ENCODE results near the gene INTS3.

- TF ChIP-seq CTCF (conservative IDR thresholded peaks at IDR 0.05): no peak
- no peak for TF ChIP-seq ZFX (IDR thresholded peaks at IDR 0.05)
Observed at GRCh38 chr1:153684892-153685291, 43.0 kb upstream of the INTS3 start.
